ENCODE data around the gene FIP1L1.

The FIP1L1 gene

DNA sequence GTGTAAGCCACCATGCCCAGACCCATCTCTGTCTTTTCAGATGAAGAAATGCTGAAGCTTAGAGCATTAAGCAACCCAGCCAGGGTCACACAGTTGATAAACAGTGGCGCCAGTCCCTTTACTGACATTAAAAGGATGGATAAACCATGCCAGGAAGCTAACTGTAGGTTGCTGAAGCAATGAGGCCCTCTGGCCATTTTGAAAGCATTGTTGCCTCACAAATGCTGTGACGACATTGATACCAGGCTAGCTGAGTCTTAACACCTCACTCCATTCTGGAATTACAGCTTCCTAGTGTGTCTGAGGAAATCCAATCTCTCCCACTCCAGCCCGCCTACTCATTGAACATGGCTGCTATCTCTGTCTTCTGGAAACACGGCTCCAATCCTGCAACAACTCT lies 124.1 kb downstream of the FIP1L1 start:
- DNase-seq (ENCODE audit: low read depth) = no peak

GRCh38 chr4:53502094-53502493 lies 124.7 kb downstream of the FIP1L1 start:
- no peak for DNase-seq (ENCODE audit: low read depth)

DNA sequence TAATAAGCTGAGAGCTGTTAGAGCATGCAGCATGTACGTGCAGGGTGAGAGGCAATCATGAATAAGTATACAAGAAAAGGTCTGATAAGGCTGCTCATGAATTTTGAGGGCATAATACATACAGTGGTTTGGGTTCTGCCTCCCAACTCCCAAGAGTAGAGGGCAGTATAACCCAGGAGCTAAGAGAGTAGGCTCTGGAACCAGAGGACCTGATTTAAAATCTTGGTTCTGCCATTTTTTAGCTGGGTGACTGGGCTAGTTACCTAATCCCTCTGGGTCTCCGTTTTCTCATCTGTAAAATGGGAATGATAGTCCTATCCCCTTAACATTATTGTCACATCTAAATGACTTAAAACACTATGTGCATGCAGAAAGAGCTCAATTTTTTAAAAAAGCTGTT lies 128.5 kb downstream of the FIP1L1 start:
- DNase-seq (ENCODE audit: low read depth) = no peak

DNA sequence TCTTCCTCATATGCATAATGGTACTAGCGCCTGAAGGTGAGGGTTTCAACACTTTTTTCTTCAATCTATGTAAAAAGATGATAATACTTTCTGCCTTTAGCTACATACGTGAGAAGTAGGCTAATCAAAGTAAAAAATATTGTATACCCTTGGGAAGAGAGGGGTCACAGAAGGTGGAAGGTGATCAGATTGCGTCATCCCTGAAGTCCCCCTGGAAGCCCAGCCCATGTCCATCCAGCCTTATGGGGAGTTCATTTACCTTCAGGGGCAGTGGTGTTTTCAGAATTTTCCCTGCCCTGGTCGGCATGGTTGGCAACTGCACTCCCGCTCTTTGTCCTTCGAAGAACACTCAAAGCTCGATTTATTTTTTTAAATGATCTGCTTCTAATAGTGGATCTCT lies 129.6 kb downstream of the FIP1L1 start:
- no peak for DNase-seq (ENCODE audit: low read depth)

- DNase-seq (ENCODE audit: low read depth) = peak; percentile 67
Measured at GRCh38 chr4:53507671-53508286, 130.3 kb downstream of the FIP1L1 start.

- peak; percentile 76 for DNase-seq (ENCODE audit: low read depth)
Measured at GRCh38 chr4:53508446-53508845, 131.0 kb downstream of the FIP1L1 start.

DNA sequence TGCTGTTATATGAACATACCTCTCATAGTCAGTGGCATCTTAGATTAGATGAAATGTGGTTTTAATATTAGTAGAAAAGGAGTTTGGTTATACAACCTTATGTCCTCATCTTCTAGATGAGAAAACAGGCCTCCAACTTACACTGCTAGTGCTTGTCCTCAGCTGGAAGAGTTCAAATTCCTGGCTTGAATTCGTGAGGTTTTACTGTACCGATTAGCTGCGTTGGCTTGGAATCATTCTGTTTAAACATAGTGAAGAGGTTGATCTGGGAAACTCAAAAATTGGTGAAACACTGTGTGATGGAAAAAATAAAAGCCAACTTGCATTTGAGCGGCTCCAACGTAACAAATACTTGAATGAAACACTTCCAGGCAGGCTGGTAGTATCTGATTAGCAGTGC lies 132.9 kb downstream of the FIP1L1 start:
- DNase-seq (ENCODE audit: low read depth) = no peak

Measured in non-pigmented ciliary epithelial cell (primary cell).